Measurements from ENCODE around the gene LGI4.
"Not testable (repeated sequence)": the region's sequence is repeated elsewhere in the genome, so short reads cannot be mapped to it uniquely, and the experiment has no call there.

Gene LGI4

DNA sequence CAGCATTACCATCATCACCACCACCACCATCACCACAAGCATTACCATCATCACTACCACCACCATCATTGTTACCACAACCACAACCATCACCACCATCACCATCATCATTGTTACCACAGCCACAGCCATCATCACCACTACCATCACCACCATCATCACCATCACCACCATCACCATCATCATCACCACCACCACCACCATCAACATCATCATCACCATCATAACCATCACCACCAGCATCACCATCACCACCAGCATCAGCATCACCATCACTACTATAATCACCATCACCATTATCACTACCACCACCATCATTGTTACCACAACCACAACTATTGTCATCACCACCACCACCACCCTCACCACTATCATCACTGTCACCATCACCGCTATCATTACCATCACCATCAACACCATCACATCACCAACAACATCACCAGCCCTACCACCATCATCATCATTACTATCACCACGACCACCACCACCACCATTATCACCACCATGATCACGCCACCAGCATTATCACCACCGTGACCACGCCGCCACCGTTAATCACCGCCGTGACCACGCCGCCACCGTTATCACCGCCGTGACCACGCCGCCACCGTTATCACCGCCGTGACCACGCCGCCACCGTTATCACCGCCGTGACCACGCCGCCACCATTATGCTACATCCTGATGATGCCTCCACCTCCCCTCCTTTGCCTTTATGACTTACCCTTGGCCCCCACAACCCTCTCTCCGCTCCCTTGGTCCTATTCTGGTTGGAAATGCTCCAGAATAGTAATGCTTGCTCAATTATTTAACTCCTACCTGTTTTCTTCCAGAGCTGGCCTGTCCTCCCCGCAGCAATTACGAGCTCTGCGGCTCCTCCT is 29.2 kb downstream of the LGI4 start:
- no peak for DNase-seq (ENCODE audit: low spot score)

GRCh38 chr19:35105047-35105410 is 29.8 kb downstream of the LGI4 start:
- DNase-seq (ENCODE audit: low spot score): no peak

- no peak for DNase-seq (ENCODE audit: low spot score)
Measured at GRCh38 chr19:35104361-35104760, 30.5 kb downstream of the LGI4 start.

DNA sequence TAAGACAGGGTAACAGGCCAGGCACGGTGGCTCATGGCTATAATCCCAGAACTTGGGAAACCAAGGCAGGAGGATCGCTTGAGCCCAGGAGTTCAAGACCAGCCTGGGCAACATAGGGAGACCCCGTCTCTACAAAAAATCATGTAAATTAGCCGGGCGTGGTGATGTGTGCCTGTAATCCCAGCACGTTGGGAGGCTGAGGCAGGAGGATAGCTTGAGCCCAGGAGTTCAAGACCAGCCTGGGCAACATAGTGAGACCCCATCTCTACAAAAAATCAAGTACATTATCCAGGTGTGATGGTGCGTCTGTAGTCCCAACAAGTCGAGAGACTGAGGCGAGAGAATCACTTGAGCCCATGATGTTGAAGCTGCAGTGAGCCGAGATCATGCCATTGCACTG is 31.2 kb downstream of the LGI4 start:
- DNase-seq (ENCODE audit: low spot score): not testable (repeated sequence)

GRCh38 chr19:35101949-35102348 is 32.9 kb downstream of the LGI4 start:
- DNase-seq (ENCODE audit: low spot score): not testable (repeated sequence)

DNA sequence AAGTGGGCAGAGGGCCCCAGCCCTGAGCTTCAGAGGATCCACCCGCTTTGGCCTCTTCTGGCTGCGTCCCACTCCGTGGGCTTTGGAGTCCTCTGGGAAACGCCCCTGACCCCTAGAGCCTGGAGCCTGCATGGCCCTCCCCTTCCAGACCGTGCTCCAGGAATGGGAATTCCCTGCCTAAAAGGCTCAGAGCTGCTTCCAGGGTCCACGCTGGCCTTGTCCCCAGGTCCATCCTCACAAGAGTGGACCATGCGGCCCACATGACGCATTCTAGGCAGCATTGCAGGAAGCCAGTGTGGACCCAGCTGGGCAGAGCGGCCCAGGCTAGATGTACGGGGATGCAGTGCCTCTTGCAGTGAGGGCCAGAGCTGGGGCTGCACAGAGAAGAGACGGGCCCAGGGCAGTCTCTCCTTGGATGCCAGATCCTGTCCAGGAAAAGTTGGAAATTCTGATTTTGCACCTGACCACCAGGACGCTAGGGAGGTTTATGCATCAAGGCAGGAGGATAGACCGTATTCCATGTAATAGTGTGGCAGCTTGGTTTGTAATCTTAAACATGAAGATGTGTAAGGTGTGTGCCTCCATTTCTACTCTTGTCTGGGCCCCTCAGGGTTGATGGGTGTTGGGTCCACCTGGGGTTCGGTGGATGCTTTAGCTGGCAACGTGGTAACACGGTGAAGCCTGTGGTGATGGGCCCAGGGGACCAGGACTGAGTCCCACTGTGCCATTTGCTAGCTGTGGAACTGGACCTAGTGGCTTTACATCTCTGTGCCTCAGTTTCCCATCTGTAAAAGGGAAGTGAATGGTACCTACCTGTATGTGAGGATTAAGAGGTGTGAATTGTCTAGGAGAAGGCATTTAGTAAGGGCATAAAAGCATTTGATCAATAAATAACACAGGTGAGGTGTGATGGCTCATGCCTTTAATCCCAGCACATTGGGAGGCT is 34.0 kb downstream of the LGI4 start:
- DNase-seq (ENCODE audit: low spot score): no peak

DNA sequence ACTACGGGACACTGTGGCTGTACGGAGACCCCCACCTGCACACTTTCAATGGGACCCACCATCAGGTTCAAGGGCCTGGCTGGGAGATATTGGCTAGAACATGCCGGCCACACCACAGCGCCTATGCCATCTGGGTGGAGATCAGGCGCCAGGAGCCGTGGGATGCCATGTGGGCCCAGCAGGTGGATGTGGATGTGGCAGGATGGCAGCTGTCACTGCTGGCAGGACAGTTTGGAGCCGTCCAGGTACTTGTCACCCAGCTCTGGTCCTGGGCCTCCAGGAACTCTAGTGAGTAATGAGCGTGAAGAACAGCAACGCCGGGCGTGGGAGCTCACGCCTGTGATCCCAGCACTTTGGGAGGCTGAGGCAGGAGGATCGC is 35.0 kb downstream of the LGI4 start:
- no peak for DNase-seq (ENCODE audit: low spot score)

DNA sequence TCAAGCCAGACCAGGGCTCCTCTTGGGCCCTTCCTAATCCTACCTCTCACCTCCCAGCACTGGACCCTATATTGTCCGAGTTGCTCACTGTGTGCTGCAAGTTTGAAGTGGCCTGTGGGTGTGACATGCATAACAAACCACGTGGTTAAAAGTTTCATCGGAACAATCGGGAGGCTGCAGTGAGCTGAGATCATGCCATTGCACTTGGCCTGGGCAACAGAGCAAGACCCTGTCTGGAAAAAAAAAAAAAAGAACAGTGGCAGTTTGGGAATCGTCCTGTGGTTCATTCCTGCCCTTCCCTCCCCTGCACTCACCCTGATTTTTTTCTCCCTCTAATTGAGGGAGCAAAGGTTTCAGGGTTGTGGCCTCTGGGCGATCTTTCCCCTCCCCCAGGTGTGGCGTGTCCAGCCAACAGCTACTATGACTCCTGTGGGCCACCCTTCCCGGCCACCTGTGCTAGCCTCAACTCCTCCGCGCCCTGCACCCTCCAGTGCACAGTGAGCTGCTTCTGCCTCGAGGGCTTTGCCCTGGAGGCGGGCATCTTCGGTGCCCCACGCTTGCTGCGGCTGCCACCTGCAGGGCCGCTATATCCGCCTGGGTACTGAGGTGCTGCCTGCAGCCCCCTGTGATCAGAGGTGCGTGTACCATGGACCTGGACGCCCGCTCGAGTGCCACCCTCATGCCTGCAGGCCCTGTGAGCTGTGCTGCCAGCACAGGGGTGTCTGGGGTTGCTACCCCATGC is 35.5 kb downstream of the LGI4 start:
- DNase-seq (ENCODE audit: low spot score): no peak

GRCh38 chr19:35098413-35099049 is 36.3 kb downstream of the LGI4 start:
- DNase-seq (ENCODE audit: low spot score): no peak

- no peak for DNase-seq (ENCODE audit: low spot score)
Measured at GRCh38 chr19:35095667-35096368, 39.0 kb downstream of the LGI4 start.

DNA sequence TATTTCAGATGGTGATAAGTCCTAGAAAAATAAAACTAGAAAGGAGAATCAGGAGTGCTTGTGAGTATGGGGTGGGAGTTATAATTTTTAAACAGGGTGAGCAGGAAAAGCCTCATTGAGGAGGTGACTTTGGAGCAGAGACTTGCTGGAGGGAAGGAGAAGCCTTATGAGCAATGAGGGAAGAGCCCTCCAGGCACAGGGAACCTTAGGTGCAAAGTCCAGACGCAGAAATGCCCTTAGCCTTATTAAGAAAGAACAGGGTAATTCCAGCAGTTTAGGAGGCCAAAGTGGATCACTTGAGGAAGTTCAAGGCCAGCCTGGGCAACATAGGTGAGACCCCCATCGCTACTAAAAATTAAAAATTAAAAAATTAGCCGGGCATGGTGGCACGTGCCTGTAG is 40.2 kb downstream of the LGI4 start:
- no peak for DNase-seq (ENCODE audit: low spot score)

GRCh38 chr19:35093941-35094647 is 40.8 kb downstream of the LGI4 start:
- no peak for DNase-seq (ENCODE audit: low spot score)

- DNase-seq (ENCODE audit: low spot score): no peak
Measured at GRCh38 chr19:35093430-35093829, 41.4 kb downstream of the LGI4 start.

DNA sequence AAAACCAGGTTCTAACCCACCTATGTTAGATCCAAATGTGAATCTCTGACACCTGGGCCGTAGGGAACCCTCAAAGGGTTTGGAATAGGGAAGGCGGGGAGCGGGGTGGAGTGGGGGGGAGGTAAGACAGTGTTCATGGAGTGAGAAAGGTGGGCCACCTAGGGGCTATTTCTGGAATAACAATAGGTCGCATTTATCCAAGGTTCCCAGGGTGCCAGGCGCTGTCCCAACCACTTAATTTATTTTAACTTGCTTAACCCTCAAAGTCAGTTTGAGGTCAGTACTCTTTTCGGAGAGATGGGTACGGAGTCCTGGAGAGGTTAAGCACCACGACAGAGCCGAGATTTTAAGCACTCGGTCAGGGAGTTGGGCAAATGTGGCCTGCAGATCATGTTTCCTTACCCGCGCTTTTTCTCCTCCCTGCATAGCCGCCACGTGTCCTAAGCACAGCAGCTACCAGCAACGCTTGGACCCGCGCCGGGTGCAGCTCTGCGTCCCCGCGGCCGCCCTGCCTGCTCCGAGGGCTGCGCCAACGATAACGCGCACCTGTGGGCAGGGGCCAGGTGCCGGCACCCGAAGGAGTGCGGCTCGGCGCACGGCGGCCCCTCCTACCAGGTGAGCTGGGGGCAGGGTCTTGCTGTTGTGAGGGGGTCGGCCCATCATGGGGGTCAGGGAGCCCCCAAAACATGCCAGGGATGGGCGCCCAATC is 44.2 kb downstream of the LGI4 start:
- peak; percentile 92 for DNase-seq (ENCODE audit: low spot score)

GRCh38 chr19:35090160-35090505 is 44.7 kb downstream of the LGI4 start:
- no peak for DNase-seq (ENCODE audit: low spot score)

DNA sequence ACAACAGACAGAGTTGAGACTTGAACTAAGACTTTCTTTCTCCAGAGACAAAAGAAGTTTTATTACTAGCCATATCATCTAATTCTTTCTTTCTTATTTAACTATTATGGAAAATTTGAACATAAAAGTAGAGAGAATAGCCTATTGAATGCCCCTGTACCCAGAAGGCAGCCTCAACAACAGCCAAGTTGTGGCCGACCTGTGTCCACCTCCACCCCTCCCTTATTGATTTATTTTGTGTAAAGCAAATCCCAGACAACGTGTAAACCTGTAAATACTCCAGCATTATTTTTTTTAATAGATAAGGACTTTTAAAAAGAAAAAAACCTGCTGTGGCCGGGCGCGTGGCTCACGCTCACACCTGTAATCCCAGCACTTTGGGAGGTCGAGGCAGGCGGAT is 45.3 kb downstream of the LGI4 start:
- no peak for DNase-seq (ENCODE audit: low spot score)

- no peak for DNase-seq (ENCODE audit: low spot score)
Measured at GRCh38 chr19:35088131-35088913, 46.5 kb downstream of the LGI4 start.

- DNase-seq (ENCODE audit: low spot score): no peak
Measured at GRCh38 chr19:35087393-35087792, 47.5 kb downstream of the LGI4 start.

GRCh38 chr19:35086455-35086854 is 48.4 kb downstream of the LGI4 start:
- no peak for DNase-seq (ENCODE audit: low spot score)
